LNCaP clone FGC (cell line): ENCODE results near the gene GPATCH8.

Source experiments
- DNase-seq: peaks from one replicate; pipeline ENCODE4 v3.0.0-alpha.2; 2011; ENCODE audit warnings: low read depth
- H3K4me3 ChIP-seq: 2 replicates; pipeline ENCODE4 v1.5.1; 2011; ENCODE audit warnings: mild to moderate bottlenecking, low read depth, low read length, control low read depth
- TF ChIP-seq, protein P1 (sequence below): IDR thresholded peaks from 2 replicates; pipeline ENCODE4 v1.5.1; 2012; ENCODE audit warnings: mild to moderate bottlenecking; ENCODE audit not compliant: control insufficient read depth, insufficient read depth; ENCODE audit errors: extremely low read depth

The GPATCH8 gene

DNA sequence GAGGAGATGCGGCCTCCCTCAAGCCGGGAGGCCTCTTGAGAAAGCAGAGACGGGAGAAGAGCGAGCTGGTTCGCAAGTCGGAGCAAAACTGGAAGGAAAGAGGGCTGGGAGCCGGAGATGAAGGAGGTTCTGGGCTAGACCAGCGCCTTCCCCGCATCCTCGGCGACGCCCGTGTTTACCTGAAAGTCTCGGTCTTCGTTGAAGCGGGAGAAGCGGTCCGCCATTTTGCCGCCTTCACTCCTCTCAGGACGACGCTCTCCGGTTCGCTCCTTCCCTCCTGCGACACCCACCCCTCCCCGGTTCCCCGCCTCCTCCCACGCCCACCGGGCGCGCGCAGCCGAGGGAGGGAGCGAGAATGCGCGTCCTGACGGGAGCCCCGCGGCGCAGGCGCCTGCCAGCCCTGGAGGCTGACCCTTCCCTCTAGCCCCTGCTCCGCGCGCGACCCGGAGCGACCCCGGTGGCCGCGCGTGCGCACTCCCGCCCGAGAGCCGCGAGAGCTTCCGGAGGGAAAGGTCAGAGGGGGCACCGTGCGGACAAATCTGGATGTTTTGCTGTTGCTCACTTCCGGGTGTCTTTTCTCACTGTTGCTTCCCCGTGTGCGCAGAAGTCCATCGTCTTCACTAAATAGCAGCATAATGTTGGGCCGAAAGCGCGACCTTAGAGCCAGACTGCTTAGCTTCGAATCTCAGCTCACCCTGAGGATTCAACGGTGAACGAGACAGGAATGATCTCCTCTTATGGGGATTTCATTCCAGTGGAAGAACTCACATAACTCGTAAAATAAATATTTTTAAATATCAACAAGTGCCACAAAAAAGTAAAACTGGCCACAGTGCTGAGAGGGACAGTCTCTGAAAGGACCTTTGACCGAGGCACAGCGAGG, at the start of gene GPATCH8:
Gene GPATCH8, minus strand, starts transcription at position 260 of the 883 bp plus-strand sequence. Its CDS starts 36 bp downstream, at position 224.
- peak; percentile 69 for DNase-seq
- TF ChIP-seq, protein P1, sequence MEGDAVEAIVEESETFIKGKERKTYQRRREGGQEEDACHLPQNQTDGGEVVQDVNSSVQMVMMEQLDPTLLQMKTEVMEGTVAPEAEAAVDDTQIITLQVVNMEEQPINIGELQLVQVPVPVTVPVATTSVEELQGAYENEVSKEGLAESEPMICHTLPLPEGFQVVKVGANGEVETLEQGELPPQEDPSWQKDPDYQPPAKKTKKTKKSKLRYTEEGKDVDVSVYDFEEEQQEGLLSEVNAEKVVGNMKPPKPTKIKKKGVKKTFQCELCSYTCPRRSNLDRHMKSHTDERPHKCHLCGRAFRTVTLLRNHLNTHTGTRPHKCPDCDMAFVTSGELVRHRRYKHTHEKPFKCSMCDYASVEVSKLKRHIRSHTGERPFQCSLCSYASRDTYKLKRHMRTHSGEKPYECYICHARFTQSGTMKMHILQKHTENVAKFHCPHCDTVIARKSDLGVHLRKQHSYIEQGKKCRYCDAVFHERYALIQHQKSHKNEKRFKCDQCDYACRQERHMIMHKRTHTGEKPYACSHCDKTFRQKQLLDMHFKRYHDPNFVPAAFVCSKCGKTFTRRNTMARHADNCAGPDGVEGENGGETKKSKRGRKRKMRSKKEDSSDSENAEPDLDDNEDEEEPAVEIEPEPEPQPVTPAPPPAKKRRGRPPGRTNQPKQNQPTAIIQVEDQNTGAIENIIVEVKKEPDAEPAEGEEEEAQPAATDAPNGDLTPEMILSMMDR = no peak
- peak within 1 kb of the TSS; percentile 81 for H3K4me3 ChIP-seq

DNA sequence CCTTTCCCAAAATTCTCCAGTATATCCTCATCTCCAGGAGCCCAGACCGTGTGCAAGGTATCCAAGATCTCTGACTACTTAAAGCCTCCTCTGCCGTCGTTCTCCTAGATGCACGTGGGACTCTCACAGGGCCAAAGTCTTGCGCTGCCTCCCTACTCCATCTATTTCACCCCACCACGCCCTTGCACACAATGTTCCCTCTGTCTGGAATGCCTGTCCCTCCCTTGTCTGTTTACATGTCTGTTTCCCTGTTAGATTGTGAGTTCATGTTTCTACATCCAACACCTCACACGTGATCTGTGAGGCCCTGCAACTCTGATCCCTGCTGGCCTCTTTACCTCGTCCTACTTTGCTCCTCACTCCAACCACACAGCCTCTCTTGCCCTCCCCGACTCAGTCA, 49.2 kb upstream of the GPATCH8 start:
- no peak for DNase-seq
- TF ChIP-seq, protein P1 = no peak
- no peak overlapping the region for H3K4me3 ChIP-seq

DNA sequence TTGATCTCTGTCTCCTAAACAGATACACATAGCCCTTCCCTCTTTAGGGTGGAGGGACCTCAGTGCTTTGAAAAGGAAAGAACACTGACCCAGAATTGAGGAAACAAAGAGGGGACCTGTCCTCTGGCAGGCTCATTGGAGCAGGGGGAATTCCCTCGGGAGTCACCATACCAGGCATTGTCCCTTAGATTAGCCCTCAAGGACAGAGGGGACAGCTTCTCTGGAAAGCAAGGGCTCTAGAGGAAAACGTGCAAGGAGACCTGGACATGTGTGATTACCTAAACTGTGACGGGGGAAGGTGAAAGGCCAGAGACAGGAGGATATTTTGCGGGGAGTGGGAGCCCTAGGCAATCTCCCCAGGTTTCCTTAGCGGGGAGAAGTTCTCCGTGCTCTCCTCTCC, 46.5 kb upstream of the GPATCH8 start:
- DNase-seq = no peak
- no peak overlapping the region for H3K4me3 ChIP-seq
- TF ChIP-seq, protein P1 = no peak

DNA sequence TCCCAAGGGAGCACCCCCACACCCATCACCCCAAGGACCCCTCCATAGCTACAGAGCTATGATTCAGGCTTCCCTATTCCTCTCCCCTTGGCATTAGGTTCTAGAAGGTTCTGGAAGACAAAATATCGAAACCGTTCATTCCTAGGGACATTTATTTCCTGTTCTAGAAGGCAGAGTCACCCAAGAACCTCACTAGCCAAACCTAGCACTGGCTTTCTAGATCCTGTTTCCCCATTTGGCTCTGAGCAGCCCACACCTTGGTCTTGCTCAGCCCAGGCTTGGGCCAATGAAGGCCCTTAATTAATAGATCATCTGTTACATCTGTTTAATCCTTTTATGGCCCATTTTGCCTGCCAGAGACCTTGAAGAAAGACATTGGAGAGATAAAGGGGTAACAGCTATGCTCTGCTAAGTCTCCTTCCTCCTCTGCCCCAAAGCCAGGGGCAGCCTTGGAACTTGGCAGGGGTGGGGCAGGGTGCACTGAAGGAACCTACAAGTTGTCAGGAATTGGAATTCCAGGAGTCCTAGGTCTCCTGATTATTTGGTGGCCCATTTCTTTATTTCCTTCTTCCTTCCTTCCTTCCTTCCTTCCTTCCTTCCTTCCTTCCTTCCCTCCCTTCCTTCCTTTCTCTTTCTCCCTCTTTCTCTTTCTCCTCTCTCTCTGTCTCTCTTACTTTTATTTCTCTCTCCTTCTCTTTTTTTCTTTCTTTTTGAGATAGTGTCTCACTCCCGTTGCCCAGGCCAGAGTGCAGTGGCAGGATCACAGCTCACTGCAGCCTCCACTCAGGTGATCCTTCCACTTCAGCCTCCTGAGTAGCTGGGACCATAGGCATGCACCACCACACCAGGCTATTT, 45.4 kb upstream of the GPATCH8 start:
- DNase-seq = no peak
- no peak overlapping the region for H3K4me3 ChIP-seq
- TF ChIP-seq, protein P1 = no peak

DNA sequence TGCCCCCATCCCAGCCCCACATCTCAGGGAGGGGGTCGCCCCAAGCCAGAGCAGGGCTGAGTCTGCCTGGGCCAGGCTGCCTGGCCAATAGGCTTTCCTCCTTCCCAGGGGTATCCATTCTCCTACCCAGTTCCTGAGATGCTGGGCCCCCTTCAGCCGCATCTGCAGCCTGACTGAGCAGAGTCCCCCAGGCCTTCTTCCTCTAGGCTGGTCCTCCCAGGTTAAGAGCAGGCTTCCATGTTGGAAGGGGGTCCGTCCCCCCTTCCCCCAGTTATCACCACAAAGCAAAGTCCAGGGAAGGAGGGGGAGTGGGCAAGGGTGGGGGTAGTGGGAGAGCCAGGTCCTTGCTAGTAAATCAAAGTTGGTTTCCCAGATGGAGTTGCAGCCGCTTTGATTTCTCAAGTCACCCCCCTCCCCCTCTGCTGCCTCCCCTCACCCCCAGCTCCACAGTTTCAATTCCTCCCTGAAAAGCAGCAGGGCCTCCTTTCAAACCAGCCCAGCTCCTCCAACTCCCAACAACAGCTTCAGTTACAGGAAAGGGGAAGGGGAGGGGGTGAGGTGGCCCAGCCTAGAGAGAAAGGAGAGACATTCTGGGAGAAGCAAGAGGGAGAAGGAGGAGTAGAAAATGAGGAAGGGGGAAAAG, 44.5 kb upstream of the GPATCH8 start:
- TF ChIP-seq, protein P1 = no peak
- DNase-seq = no peak
- H3K4me3 ChIP-seq = no peak overlapping the region

DNA sequence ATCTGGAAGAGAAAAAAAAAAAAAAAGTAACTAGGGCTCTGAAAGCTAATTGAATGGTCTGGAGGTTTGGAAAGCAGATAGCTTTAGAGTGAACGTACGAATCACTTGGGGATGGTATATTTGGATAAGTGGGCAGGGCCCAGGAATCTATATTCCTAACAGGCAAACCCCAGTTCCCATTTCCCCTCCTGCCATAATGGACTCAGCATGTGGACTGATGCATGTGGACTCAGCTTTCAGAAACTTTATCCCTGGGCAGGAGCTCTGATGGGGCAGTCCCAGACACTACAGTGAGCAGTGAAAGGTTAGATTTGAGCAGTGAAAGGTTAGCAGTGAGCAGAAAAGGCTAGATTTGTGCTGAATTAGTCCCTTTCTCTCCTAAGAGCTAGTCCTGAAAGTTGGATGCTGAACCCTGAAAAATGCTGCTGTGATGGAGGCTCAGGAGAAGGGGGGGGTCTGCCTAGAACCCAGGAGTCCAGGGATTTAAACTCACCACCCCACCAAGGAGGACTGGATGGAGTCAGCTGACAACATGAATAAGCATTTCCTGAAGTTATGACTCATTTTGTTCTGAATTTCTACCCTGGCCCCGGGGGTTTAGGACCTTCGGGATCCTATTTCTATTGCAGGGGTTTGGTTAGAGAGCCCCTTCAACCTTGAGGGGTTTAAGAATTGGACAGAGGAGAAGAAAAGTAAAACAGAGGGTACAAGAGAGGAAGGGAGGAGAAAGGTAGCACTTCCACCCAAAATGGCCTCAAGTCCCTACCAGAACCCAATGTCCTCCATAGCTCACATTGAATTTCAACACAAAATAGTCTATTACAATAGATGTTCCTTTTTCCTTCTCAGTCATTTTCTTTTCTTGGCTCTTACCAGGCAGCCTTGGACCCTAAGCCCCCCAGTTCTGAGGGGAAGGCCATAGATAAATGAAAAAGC, 43.7 kb upstream of the GPATCH8 start:
- no peak for DNase-seq
- H3K4me3 ChIP-seq = no peak overlapping the region
- TF ChIP-seq, protein P1 = no peak
